Esophagus squamous epithelium (tissue), 5 donors: ENCODE results near the gene LDB3. TPM values are rescaled to one million over a fixed set of nuclear protein-coding genes. Genes with fewer than 3 reads are reported as not detected.

Experiments
- DNase-seq: peaks from one replicate; lab custom pipeline; 2025; lab: John Stamatoyannopoulos, UW
- H3K27ac ChIP-seq, 4 donors: fragments of 200-600 bp; sonication (generic); one replicate each; pipeline ENCODE4 v1.5.1; 2016 to 2019; ENCODE audit warnings: mild to moderate bottlenecking in 1 of 4
- H3K27me3 ChIP-seq, 4 donors: fragments of 200-600 bp; sonication (generic); 1 replicate in 3 of 4; 2 replicates in 1 of 4; pipeline versions ENCODE4 v1.5.1 to v1.6.0; 2017 to 2021; ENCODE audit warnings: antibody characterized with exemption in 1 of 4
- H3K36me3 ChIP-seq, 3 donors: fragments of 200-600 bp; sonication (generic); one replicate each; pipeline ENCODE4 v1.5.1; 2016 to 2019
- H3K4me1 ChIP-seq, 3 donors: fragments of 200-600 bp; sonication (generic); one replicate each; pipeline ENCODE4 v1.5.1; 2017 to 2019
- H3K4me3 ChIP-seq, 4 donors: fragments of 200-600 bp; sonication (generic); 1 replicate in 3 of 4; 2 replicates in 1 of 4; pipeline ENCODE4 v1.5.1; 2016 to 2019; ENCODE audit warnings: mild to moderate bottlenecking in 2 of 4, moderate library complexity in 1 of 4
- H3K9me3 ChIP-seq, 3 donors: fragments of 200-600 bp; sonication (generic); one replicate each; pipeline ENCODE4 v1.5.1; 2016 to 2019
- POLR2A ChIP-seq, 4 donors: fragments of 450-650 bp; IDR thresholded peaks; one replicate each; pipeline ENCODE4 v1.6.1; 2017; ENCODE audit warnings: antibody characterized with exemption in 4 of 4, mild to moderate bottlenecking in 4 of 4, moderate library complexity in 3 of 4
- WGBS, 2 donors: methylation state at CpG; one replicate each; pipeline ENCODE4 v1.1.5; 2018; 5-methylcytosine and 5-hydroxymethylcytosine counted together
- intact Hi-C: fragments of 100-400 bp; cut with DNase I; formaldehyde crosslinking; loops from one replicate; pipeline ENCODE4 v1.15.0; 2022
- total RNA-seq, 4 donors: library from RNA; depleted of rRNA; stranded (reverse); fragments of >200 nt; gene quantifications; one replicate each; pipeline ENCODE4 v1.1.0, GENCODE V29; 2016
- TF ChIP-seq, protein P1 (sequence below), 6 experiments: fragments of 450-650 bp in 4 of 6; fragments of 200-600 bp in 2 of 6; sonication (generic) in 2 of 6; IDR thresholded peaks; one replicate each; pipeline ENCODE4 v1.5.1; 2016 to 2019; ENCODE audit warnings: antibody characterized with exemption in 6 of 6, mild to moderate bottlenecking in 4 of 6, moderate library complexity in 4 of 6
- donor health status: DM: yes; HTN: yes; CAD: no.

The LDB3 gene
- 1 to 10 TPM in 1 of 4 donors, under 1 TPM in 3; 0.09 to 3.4 (median 0.35) TPM for total RNA-seq

GRCh38 chr10:86668297-86669165 lies at the start of gene LDB3:
LDB3 (plus strand) TSS chr10:86668511; CDS start chr10:86668692, 181 bp downstream.
- H3K4me3 ChIP-seq: peak within 1 kb of the TSS in 3 of 4 donors; percentile 27 to 53 (median 37)
- intact Hi-C loops: no loop called here
- DNase-seq: no peak

GRCh38 chr10:86628311-86628710 lies 40.0 kb upstream of the LDB3 start:
- Histone ChIP-seq H3K4me1 (peaks cover 7 to 29% (median 9%) of the 10 kb centered on the region in 3 donors), H3K4me3 (no peak overlapping the region), H3K27me3 (peaks cover 0 to 39% (median 0%) of the 10 kb centered on the region in 4 donors), H3K36me3 (no peaks in the 10 kb centered on the region), H3K27ac (no peak overlapping the region), H3K9me3 (no peaks in the 10 kb centered on the region)
- DNase-seq: no peak
- TF ChIP-seq POLR2A (IDR thresholded peaks at IDR 0.05): no peak
- TF ChIP-seq, protein P1, sequence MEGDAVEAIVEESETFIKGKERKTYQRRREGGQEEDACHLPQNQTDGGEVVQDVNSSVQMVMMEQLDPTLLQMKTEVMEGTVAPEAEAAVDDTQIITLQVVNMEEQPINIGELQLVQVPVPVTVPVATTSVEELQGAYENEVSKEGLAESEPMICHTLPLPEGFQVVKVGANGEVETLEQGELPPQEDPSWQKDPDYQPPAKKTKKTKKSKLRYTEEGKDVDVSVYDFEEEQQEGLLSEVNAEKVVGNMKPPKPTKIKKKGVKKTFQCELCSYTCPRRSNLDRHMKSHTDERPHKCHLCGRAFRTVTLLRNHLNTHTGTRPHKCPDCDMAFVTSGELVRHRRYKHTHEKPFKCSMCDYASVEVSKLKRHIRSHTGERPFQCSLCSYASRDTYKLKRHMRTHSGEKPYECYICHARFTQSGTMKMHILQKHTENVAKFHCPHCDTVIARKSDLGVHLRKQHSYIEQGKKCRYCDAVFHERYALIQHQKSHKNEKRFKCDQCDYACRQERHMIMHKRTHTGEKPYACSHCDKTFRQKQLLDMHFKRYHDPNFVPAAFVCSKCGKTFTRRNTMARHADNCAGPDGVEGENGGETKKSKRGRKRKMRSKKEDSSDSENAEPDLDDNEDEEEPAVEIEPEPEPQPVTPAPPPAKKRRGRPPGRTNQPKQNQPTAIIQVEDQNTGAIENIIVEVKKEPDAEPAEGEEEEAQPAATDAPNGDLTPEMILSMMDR (IDR thresholded peaks at IDR 0.05): no peak
- 92 to 100% methylated on average over 2 of the region's 2 CpGs for WGBS, 2 donors
- intact Hi-C loops: no loop called here

More at GRCh38 chr10:86668297-86669165, at the start of gene LDB3:
- Histone ChIP-seq H3K27ac (peak within 1 kb of the TSS; percentile 62 to 90 (median 84)), H3K4me1 (peaks cover 5 to 50% (median 9%) of the 10 kb centered on the region in 3 donors), H3K36me3 (no peaks in the 10 kb centered on the region), H3K27me3 (peaks cover 0 to 20% (median 0%) of the 10 kb centered on the region in 4 donors), H3K9me3 (no peaks in the 10 kb centered on the region)
- 38 to 75% methylated on average over 10 of the region's 23 CpGs for WGBS, 2 donors
- TF ChIP-seq, protein P1 (IDR thresholded peaks at IDR 0.05): no peak
- peak in 2 of 4 donors; percentile 46 to 67 for TF ChIP-seq POLR2A (IDR thresholded peaks at IDR 0.05)

DNA sequence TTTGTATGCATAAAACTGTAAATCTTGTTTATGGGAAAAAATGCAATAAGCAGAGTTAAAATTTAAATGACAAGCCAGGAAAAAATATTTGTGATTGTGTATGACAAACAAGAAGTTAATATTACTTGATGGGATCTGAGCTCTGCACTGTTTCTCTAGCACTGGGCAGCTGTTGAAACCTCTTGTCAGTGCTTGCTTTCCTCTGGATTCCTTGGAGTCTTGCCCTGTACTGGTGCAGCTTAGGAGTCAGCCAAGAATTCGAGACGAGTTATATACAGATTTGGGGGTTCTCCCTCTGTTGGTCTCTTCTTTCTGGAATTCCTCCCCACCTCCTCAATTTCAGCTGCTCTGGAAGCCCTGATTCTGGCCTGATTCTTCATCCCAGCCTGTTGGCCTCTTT lies 38.2 kb upstream of the LDB3 start:
- intact Hi-C loops: no loop called here
- Histone ChIP-seq H3K4me3 (no peak overlapping the region), H3K27ac (no peak overlapping the region), H3K27me3 (peaks cover 0 to 56% (median 0%) of the 10 kb centered on the region in 4 donors), H3K36me3 (no peaks in the 10 kb centered on the region), H3K9me3 (no peaks in the 10 kb centered on the region), H3K4me1 (peaks cover 7 to 21% (median 9%) of the 10 kb centered on the region in 3 donors)
- WGBS, 2 donors: 9 to 22% methylated on average over 2 of the region's 2 CpGs
- DNase-seq: no peak
- no peak for TF ChIP-seq POLR2A (IDR thresholded peaks at IDR 0.05)
- TF ChIP-seq, protein P1 (IDR thresholded peaks at IDR 0.05): no peak

DNA sequence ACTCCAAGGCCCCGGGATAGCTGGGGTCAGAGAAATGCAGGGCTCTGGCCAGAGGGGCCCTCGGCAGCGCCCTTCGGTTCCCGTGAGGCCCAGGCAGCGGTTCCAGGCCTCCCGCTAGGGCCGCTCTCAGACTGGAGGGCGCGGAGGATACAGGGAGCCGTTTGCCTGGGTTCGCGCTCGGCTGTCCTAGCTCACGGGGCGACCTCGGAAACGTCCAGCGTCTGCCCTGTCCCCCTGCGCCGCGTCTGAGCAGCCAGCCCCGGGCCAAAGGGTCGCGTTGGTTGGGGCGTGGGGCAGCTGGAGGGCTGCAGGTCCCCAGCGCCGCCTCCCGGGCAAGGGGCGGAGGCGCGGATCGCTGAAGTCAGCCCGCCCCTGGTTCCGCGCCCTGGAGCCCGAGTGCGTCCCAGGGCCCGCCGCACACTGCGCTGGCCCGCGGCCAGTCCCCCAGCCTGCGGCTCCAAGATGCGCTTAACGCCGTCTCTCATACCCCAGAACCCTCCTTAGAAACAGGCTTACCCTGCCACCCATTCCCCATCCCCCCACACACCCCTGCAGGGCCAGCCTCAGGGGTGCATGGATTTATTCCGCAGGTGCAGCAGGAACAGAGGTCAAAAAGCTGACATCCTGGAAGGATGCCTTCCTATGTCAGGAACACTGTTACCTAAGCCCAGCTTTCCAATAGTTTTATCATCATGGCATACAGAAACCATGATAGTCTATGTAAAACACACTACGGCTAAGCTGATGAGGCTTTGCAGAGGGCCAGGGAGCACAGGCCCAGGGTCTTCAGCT lies 36.1 kb upstream of the LDB3 start:
- no peak for DNase-seq
- no peak for TF ChIP-seq POLR2A (IDR thresholded peaks at IDR 0.05)
- TF ChIP-seq, protein P1 (IDR thresholded peaks at IDR 0.05): peak in 4 of 6 experiments; percentile 9 to 30 (median 12)
- H3K4me1 ChIP-seq: peaks cover 7 to 21% (median 9%) of the 10 kb centered on the region in 3 donors
- H3K4me3 ChIP-seq: peak overlapping the region; percentile 6 to 63 (median 40)
- H3K9me3 ChIP-seq: no peaks in the 10 kb centered on the region
- H3K27ac ChIP-seq: no peak overlapping the region
- no peaks in the 10 kb centered on the region for H3K36me3 ChIP-seq
- 19 to 53% methylated on average over 3 to 8 of the region's 49 CpGs for WGBS, 2 donors
- peaks cover 0 to 62% (median 0%) of the 10 kb centered on the region in 4 donors for H3K27me3 ChIP-seq
- intact Hi-C loops: no loop called here
